ENCODE results near the gene IFFO2. TPM values are rescaled to one million over a fixed set of nuclear protein-coding genes. Genes with fewer than 3 reads are reported as not detected.
A peak's percentile ranks its signal among the peaks of the same experiment; 100 is the strongest.

Gene IFFO2
- total RNA-seq, 1 donor from 2014 or later: 131 TPM

DNA sequence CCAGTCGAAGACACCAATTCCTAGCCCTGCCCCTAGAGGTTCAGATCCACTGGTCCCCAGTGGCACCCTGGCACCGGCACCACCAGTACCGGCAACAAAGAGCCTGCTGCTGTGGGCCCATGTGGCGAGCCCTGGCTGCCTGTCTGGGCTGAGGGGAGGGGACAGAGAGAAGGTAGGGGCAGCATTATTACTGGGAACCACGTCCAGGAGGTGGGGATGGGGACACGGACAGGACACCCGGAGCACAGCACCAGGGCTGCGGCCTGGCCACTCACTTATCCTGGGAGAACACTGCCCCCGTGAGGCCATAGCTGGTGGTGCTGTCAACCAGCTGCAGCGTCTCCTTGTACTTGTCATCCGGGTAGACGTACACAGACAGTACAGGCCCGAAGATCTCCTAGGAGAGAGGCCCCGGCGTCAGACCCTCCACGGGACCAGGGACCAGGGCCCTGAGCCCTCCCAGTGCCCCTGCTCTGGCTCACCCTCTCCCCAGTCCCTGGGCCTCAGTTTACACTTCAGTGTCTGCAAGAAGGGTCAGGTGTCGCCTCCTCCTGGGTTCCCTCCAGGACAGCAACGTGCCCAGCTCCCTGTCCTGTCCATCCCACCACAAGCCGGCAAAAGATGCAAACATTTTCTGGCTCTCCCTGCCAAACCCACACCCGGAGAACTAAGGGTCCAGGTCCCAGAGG is 81.2 kb downstream of the IFFO2 start:
- Histone ChIP-seq H3K27me3 (no peaks in the 10 kb centered on the region), H3K27ac (no peak overlapping the region), H3K4me1 (no peaks in the 10 kb centered on the region), H3K36me3 (peaks cover 6 to 10% of the 10 kb centered on the region in 2 donors), H3K4me3 (no peak overlapping the region), H3K9me3 (no peaks in the 10 kb centered on the region)
- TF ChIP-seq, protein P1, sequence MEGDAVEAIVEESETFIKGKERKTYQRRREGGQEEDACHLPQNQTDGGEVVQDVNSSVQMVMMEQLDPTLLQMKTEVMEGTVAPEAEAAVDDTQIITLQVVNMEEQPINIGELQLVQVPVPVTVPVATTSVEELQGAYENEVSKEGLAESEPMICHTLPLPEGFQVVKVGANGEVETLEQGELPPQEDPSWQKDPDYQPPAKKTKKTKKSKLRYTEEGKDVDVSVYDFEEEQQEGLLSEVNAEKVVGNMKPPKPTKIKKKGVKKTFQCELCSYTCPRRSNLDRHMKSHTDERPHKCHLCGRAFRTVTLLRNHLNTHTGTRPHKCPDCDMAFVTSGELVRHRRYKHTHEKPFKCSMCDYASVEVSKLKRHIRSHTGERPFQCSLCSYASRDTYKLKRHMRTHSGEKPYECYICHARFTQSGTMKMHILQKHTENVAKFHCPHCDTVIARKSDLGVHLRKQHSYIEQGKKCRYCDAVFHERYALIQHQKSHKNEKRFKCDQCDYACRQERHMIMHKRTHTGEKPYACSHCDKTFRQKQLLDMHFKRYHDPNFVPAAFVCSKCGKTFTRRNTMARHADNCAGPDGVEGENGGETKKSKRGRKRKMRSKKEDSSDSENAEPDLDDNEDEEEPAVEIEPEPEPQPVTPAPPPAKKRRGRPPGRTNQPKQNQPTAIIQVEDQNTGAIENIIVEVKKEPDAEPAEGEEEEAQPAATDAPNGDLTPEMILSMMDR (IDR thresholded peaks at IDR 0.05): peak; percentile 59 to 80 (median 76)
- intact Hi-C loops (cut with DNase I): loop anchor here (5.0 kb wide), 1 partner anchor 278 kb away; no protein-coding TSS in a partner anchor
- peak in 1 of 2 donors; percentile 82 for DNase-seq (ENCODE audit: low spot score in 2 of 2)

DNA sequence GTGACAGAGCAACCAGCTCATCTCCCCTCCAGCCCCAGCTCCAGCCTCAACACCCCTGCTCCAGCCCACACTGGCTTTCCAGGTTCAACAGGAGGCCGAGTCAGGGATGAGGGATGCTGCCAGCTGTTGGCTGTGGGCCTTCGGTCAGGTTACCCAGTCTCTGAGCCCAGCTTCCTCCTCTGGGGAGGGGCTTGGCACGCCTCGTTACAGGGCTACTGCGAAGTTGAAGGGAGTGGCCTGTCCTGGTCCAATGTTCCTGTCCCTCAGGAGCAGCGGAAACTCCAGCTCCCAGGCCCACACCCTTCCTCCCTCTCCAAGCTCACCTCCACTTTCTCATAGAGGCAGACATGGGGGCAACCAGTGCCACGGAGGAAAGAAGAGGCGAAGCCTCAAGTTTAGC is 81.9 kb downstream of the IFFO2 start:
- TF ChIP-seq, protein P1 (IDR thresholded peaks at IDR 0.05): no peak
- intact Hi-C loops (cut with DNase I): no loop called here
- H3K27ac ChIP-seq: no peak overlapping the region
- no peaks in the 10 kb centered on the region for H3K4me1 ChIP-seq
- H3K36me3 ChIP-seq: peaks cover 6 to 10% of the 10 kb centered on the region in 2 donors
- H3K4me3 ChIP-seq: no peak overlapping the region
- no peaks in the 10 kb centered on the region for H3K27me3 ChIP-seq
- no peak for DNase-seq (ENCODE audit: low spot score in 2 of 2)
- no peaks in the 10 kb centered on the region for H3K9me3 ChIP-seq

DNA sequence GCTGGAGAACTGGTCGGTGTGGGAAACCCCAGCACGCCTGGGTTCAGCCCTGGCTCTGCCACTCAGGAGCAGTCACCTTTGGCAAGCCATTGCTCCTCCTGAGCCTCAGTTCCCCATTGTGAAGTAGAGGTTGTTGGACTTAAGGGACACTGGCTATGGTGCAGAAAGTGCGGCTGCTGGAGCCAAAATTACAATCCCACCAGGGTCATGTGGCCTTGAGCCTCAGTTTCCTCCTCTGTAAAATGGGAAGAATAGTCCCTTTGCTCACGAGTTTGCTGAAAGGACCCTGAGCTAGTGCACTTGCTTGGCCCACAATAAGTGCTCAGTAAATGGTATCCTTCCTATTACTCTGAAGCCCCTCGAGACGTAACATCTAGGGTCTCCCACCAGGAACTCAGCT is 82.4 kb downstream of the IFFO2 start:
- TF ChIP-seq, protein P1 (IDR thresholded peaks at IDR 0.05): no peak
- H3K27me3 ChIP-seq: no peaks in the 10 kb centered on the region
- no peak overlapping the region for H3K27ac ChIP-seq
- H3K4me1 ChIP-seq: no peaks in the 10 kb centered on the region
- no peak overlapping the region for H3K4me3 ChIP-seq
- DNase-seq (ENCODE audit: low spot score in 2 of 2): no peak
- H3K9me3 ChIP-seq: no peaks in the 10 kb centered on the region
- intact Hi-C loops (cut with DNase I): no loop called here
- peaks cover 6 to 10% of the 10 kb centered on the region in 2 donors for H3K36me3 ChIP-seq

DNA sequence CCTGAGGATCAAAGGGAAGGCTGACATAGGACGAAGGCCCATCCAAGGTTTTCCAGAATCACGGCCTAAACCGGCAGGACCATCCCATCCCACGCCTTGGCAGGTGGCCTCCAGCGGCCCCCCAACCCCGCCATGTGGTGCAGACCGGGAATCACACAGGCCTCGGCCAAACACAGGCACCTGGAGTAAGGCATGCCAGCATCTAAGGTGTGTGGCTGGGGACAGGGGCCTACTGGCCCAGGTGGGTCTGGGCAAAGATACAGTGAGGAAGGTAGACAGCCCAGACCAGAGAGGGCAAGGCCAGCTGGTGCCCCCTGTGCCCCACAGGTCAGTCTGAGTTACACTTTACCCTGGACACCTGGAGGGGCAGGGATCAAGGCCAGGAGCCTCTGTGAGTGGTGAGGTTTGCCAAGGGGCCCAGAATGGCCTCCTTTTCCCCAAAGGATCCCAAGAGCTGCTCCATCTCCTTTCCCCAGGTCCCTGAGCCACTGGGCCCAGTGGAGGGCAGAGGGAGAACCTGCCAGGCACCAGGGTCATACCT is 84.3 kb downstream of the IFFO2 start:
- intact Hi-C loops (cut with DNase I): no loop called here

DNA sequence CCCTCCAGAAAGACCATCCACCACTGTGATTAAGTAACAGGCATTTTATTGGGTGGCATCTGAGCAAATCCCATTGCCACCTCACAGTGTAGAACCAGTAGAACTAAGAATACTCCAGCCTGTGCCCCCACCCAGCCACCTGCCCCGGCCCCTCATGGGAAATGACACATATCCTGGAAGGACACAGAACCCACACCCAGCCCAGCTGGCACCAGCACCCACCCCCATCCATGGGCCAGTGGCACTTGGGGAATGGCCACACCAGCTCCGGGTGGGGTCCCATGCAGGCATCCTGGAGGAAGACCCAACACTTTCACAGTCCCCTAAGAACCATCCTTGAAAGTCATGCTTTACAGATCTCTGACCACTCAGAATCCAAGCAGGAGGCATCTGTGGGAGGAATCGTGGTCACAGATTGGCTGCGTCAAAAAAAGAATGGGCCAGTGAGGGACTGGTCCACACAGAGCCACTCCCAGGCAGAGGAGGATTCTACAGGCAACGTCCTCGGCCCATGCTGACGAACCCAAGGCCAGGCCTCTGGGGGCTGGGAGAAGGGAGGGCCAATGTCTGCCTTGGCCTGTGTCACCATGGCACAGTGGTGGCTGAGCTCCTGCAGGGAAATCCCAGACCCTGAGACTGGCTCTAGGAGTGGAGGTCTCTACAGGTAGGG is 84.9 kb downstream of the IFFO2 start:
- intact Hi-C loops (cut with DNase I): no loop called here
- no peak overlapping the region for H3K27ac ChIP-seq
- no peaks in the 10 kb centered on the region for H3K4me1 ChIP-seq
- H3K9me3 ChIP-seq: no peaks in the 10 kb centered on the region
- no peak overlapping the region for H3K4me3 ChIP-seq
- no peaks in the 10 kb centered on the region for H3K27me3 ChIP-seq
- DNase-seq (ENCODE audit: low spot score in 2 of 2): no peak
- TF ChIP-seq, protein P1 (IDR thresholded peaks at IDR 0.05): no peak
- peaks cover 6 to 10% of the 10 kb centered on the region in 2 donors for H3K36me3 ChIP-seq

More for the DNA sequence above, 84.3 kb downstream of the IFFO2 start:
- Histone ChIP-seq H3K9me3 (no peaks in the 10 kb centered on the region), H3K4me3 (no peak overlapping the region), H3K27ac (no peak overlapping the region), H3K27me3 (no peaks in the 10 kb centered on the region), H3K4me1 (no peaks in the 10 kb centered on the region), H3K36me3 (peaks cover 6 to 10% of the 10 kb centered on the region in 2 donors)
- TF ChIP-seq, protein P1 (IDR thresholded peaks at IDR 0.05): no peak
- no peak for DNase-seq (ENCODE audit: low spot score in 2 of 2)
